ENCODE measurements around the gene SEMA5A.

DNA sequence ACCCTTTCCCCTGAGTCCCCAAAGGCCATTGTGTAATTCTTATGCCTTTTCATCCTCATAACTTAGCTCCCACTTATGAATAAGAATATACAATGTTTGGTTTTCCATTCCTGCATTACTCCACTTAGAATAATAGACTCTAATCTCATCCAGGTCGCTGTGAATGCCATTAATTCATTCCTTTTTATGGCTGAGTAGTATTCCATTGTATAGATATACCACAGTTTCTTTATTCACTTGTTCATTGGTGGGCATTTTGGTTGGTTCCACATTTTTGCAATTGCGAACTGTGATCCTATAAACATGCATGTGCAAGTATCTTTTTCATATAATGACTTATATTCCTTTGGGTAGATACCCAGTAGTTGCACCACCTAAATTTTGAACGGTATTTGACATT is 101.5 kb downstream of the SEMA5A start:
- TF ChIP-seq, protein P1, sequence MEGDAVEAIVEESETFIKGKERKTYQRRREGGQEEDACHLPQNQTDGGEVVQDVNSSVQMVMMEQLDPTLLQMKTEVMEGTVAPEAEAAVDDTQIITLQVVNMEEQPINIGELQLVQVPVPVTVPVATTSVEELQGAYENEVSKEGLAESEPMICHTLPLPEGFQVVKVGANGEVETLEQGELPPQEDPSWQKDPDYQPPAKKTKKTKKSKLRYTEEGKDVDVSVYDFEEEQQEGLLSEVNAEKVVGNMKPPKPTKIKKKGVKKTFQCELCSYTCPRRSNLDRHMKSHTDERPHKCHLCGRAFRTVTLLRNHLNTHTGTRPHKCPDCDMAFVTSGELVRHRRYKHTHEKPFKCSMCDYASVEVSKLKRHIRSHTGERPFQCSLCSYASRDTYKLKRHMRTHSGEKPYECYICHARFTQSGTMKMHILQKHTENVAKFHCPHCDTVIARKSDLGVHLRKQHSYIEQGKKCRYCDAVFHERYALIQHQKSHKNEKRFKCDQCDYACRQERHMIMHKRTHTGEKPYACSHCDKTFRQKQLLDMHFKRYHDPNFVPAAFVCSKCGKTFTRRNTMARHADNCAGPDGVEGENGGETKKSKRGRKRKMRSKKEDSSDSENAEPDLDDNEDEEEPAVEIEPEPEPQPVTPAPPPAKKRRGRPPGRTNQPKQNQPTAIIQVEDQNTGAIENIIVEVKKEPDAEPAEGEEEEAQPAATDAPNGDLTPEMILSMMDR (IDR thresholded peaks at IDR 0.05), result no peak
- no peak for TF ChIP-seq POLR2A (IDR thresholded peaks at IDR 0.05)

All from lower leg skin (tissue), 3 donors.